ENCODE results near the gene PPP1R15A.

DNA sequence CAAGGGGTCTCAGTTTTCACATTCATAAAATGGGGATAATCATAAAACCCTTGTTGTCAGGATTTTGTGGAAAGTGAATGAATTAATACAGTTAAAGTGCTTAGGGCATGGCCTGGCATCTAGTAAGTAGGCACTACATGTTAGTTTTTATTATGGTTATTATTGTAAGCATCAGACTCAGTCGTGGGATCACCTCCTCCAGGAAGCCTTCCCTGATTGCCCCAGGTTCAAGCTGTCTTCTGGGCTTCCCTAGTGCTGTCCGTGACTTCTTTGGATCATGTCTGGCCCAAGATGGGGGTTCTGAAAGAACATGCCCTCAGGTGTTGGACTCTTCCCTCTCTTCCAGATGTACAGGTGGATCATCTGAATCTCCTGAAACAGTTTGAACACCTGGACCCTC is 38.6 kb downstream of the PPP1R15A start:
- TF ChIP-seq POLR2A (IDR thresholded peaks at IDR 0.05) (no peak), EP300 (IDR thresholded peaks at IDR 0.05) (no peak), POLR2AphosphoS5 (IDR thresholded peaks at IDR 0.05) (no peak)
- TF ChIP-seq, protein P1, sequence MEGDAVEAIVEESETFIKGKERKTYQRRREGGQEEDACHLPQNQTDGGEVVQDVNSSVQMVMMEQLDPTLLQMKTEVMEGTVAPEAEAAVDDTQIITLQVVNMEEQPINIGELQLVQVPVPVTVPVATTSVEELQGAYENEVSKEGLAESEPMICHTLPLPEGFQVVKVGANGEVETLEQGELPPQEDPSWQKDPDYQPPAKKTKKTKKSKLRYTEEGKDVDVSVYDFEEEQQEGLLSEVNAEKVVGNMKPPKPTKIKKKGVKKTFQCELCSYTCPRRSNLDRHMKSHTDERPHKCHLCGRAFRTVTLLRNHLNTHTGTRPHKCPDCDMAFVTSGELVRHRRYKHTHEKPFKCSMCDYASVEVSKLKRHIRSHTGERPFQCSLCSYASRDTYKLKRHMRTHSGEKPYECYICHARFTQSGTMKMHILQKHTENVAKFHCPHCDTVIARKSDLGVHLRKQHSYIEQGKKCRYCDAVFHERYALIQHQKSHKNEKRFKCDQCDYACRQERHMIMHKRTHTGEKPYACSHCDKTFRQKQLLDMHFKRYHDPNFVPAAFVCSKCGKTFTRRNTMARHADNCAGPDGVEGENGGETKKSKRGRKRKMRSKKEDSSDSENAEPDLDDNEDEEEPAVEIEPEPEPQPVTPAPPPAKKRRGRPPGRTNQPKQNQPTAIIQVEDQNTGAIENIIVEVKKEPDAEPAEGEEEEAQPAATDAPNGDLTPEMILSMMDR (IDR thresholded peaks at IDR 0.05): no peak

Data from suprapubic skin (tissue), 4 donors.